Kidney capillary endothelial cell (primary cell): ENCODE data around the gene MAT2A.
A peak's percentile ranks its signal among the peaks of the same experiment; 100 is the strongest.
"Not testable (repeated sequence)": the region's sequence is repeated elsewhere in the genome, so short reads cannot be mapped to it uniquely, and the experiment has no call there.

Experiments used
- DNase-seq: peaks from one replicate; pipeline ENCODE4 v3.0.0-alpha.2; 2018; ENCODE audit warnings: low spot score

MAT2A gene

DNA sequence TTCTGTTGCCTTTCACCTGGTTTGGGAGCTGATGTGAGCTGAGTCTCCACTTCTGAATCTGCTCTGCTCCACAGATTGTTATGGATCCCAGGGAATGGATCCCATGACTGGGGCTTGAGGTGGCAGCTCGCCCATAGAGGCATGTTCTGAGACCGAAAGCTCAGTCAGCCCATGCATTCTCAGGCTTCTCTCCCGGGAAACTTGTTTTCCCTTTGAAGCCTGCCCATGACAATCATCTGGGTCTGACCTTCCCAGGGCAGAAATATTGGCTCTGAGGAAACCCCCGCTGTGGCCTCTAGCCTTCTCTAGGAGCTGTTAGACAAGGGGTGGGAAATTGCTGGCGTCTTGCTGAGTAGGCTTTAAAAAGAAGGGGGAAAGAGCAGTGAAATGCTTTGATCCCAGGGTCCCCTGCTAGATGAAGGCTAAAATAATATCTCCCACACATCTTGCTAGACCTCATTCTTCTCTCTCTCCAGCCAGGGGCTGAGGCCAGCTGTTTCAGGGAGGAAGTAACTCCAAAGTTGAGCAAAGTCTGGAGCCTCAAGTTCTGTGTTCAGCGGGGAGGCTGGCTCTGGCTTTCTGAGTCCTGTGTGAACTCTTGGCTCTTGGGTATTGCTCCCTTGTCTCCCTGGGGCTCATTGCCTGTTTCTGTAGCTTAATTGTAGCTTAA lies 40.4 kb downstream of the MAT2A start:
- DNase-seq: no peak

DNA sequence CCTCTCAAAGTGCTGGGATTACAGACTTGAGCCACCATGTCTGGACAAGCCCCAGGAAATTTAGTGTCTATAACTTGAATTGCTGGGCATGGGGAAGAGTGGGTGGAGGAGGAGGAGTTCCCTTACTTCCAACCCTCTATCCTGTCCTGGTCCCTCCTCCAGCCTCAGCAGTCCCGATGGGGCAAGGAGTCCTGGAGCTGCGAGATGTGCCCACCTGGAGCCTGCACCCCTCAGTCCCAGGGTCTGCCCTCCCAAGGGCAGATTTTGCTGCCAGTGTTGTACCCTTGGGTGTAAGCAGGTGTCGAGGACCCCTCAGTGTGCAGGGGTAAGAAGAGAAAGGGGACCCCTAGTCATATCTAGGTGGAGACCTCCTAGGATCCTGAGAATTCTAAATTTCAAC lies 41.2 kb downstream of the MAT2A start:
- no peak for DNase-seq

DNA sequence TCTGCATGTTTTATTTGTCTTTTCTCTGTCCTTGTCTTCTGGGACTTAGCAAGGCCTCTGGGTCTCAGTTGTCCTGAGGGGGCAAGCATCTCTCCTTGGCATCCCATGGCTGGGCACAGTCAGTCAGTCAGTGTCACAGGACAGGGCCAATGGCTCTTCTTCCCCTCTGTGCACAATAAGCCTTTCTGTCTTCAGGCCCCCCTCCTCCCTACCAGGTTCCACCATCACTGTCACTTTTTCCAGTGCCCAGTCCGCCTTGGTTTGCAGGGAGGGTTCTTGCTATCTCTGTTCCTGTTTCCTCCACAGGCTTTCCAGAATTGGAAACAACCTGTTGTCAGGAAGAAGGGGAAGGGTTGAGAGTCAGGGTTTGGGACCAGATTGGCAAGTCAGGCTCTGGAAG lies 43.5 kb downstream of the MAT2A start:
- no peak for DNase-seq

DNA sequence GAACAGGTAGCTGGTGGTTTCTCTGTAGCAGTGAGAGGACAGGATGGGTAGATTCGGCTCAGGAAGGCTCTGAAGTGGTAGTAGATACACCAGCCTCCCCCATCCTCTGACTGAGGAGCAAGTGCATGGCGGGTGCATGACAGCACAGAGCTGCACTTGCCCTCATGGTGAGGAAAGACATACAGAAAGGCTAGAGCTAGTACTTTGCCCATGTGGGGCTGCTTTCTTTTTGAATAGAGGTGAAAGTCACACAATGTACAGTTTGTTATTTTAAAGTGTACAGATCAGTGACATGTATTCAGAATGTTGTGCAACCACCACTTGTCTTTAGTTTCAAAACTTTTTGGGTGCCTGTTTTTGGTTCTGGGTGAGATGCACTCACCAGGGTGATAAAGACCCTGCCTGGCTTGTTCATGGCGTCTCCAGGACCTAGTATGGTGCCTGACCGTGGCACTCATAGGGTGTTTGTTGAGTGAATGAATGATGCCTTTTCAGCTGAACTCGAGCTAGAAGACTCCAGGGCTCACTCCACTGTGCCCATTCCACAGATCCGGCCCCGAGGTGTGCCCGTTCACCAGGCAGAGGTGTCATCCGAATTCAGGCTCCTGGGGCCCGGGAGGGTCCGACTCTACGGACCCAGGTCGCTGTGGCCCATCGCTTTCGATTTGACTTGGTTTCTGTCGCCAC lies 44.8 kb downstream of the MAT2A start:
- DNase-seq: no peak

DNA sequence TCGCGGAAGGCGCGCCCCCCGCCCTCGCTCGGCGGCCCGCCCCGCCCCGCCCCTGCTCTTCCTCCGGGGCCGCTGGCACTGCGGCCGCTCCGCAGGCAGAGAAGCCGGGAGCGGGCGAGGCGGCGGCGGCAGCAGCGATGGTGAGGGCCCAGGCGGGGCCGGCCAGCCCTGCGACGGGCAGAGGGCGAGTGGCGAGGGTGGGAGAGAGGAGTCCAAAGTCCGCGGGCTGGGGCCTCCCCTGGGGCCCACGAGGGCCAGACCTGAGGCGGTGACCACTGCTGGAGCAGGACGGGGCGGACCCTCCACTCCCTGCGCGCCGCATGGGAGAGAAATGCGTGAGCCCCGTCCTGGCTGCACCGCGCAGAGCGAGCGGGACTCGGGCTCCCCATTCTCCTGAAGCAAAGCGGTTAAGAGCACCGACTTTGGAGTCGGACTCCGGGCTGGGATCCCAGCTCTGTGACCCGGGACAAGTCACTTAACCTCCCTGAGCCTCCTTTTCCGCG lies 45.4 kb downstream of the MAT2A start, which contains the start of gene VAMP5:
TSS of gene VAMP5 (plus strand) at position 78 of the 503 bp plus-strand sequence. CDS start at position 138, 60 bp downstream.
- DNase-seq: no peak

GRCh38 chr2:85584857-85585780 lies 46.2 kb downstream of the MAT2A start:
- peak; percentile 98 for DNase-seq

DNA sequence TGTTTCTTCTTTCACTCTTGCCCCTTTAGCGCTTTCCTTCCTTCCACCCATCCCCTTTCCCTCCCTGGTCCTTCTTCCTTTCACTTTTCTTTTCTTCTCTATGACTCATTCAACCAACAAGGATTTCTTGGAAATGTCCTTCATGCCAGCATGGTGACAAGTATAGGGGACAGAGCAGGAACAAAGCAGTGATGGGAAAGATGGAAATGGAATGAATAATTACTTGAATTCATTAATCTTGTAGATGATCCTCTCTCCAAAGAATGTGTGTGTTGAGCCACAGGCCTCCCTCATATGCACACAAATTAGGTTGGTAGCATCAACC lies 46.8 kb downstream of the MAT2A start:
- DNase-seq: peak; percentile 51

- no peak for DNase-seq
Observed at GRCh38 chr2:85588236-85588635, 49.3 kb downstream of the MAT2A start.

DNA sequence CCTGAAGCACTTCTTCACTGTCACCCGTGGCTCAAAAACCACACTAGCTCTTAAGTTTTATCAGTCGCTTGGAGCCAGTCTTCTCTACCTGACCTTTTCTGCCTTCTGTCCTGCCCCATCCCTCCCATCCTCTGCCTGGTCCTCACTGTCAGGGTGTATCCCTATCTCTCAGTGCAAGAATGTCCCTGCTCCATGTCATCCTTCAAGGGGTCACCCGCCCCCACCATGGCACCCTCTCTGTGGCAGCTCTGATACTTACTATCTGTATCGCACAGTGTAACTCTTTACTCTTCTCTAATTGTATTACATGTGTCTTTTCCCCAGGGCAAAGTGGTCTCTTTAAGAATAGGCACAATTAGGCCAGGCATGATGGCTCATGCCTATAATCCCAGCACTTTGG lies 49.7 kb downstream of the MAT2A start:
- DNase-seq: no peak

DNA sequence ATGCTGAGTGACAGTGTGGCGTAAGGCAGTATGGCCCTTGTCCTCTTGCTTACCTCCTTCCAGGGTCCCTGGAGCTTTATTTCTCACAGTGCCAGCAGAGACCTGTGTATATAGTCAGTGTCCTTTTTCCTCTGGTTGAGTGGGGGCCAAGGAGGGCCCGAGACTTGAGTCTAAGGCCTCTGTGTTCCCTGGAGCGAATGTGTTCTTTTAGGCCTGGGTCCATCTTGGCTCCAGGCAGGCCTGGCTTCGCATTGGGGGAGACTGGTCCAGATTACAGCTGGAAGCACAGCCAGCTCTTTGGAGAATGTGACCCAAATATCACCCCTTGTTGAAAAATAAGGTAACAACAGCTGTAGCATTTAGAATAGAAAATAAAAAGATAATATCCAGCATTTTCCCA lies 50.2 kb downstream of the MAT2A start:
- no peak for DNase-seq

DNA sequence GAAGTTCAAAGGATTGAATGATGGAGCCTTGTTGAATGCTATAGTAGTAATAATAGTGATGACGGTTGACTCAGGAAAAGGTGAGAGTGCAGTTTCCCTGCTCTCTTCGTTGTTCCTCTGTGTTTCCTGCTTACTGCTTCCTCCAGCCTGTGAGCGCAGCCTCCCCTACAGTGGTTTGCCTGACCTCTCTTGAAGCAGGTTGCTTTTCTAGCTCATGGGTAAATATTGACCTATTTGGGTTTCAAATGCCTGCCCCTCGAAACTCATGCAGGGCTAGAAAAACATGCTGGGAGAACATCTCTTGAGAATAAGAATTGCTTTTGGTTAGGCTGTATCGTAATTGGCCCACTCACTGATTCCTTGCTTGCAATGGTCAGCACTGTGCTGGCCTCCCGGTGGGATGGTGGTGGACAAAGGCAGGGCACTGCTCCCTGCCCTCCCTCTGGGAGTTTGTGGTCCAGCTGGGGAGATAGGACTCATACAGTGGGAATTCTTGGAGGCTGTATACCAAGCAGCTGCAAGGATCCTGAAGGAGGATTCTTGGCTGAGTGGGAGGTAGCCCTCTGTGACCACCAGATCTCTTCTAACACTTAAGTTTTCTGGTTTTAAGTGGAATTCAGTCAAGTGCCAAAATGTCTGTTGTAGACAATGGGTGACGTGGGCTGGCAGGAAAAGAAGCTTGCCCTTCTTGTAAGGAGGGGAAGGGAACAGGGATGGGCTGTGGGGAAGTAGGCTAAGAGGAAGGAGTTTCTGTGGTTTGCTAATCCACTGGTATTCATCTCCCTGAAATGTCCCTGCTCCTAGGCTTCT lies 51.2 kb downstream of the MAT2A start:
- DNase-seq: peak; percentile 78

GRCh38 chr2:85590950-85591349 lies 52.0 kb downstream of the MAT2A start:
- DNase-seq: no peak

DNA sequence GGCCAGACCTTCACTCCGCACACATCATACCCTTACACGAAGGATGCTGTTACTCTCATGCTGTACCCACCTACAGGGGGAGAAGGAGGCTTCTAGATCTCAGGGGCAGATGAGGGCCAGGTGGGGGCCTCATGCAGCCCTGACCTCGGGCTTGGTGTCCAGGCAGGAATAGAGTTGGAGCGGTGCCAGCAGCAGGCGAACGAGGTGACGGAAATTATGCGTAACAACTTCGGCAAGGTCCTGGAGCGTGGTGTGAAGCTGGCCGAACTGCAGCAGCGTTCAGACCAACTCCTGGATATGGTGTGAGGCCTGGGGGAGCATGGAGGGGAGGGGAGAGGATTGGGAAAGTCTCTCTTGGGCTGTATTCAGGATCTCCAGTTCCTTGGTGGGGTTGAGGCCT lies 52.6 kb downstream of the MAT2A start:
- DNase-seq: no peak

- DNase-seq: not testable (repeated sequence)
Observed at GRCh38 chr2:85592299-85592698, 53.3 kb downstream of the MAT2A start.

- DNase-seq: no peak
Observed at GRCh38 chr2:85593023-85593422, 54.1 kb downstream of the MAT2A start.
